Neural cell (in vitro differentiated cells): Measurements from ENCODE around the gene GOLGA5.

Source experiments
- CTCF ChIP-seq: fragments of 450-650 bp; IDR thresholded peaks from 2 replicates; pipeline ENCODE4 v1.5.1; 2014; ENCODE audit warnings: antibody characterized with exemption, mild to moderate bottlenecking, moderate library complexity; ENCODE audit not compliant: poor library complexity, severe bottlenecking
- EZH2 ChIP-seq: fragments of 200-600, 300-800 bp; shearing (Covaris generic), sonication (generic); IDR thresholded peaks from 2 replicates; pipeline ENCODE4 v1.6.1; 2014; ENCODE audit warnings: antibody characterized with exemption, low read length, borderline replicate concordance, mild to moderate bottlenecking; ENCODE audit not compliant: insufficient read depth, poor library complexity, severe bottlenecking
- POLR2AphosphoS5 ChIP-seq: IDR thresholded peaks from 2 replicates; pipeline ENCODE4 v1.6.1; 2012
- SMC3 ChIP-seq: fragments of 450-650 bp; conservative IDR thresholded peaks from 2 replicates; pipeline ENCODE4 v1.6.1; 2014; ENCODE audit warnings: antibody characterized with exemption, mild to moderate bottlenecking, moderate library complexity; ENCODE audit not compliant: poor library complexity

GRCh38 chr14:92874962-92875661 lies 81.0 kb downstream of the GOLGA5 start:
- TF ChIP-seq CTCF, result no peak
- TF ChIP-seq POLR2AphosphoS5, result no peak
- TF ChIP-seq EZH2, result no peak
- no peak for TF ChIP-seq SMC3
